ENCODE data around the gene C19orf67. TPM values are rescaled to one million over a fixed set of nuclear protein-coding genes. Genes with fewer than 3 reads are reported as not detected.

The C19orf67 gene
- total and polyA plus RNA-seq, 2 of the 13 experiments (the other 11 are each of a cell fraction or from before 2014, with no cell fraction given) = 0.11 to 0.32 TPM

- TF ChIP-seq CTCF (CRISPR knock-in tag; IDR thresholded peaks at IDR 0.05) (peak; percentile 64), MXD4 (CRISPR knock-in tag; IDR thresholded peaks at IDR 0.05) (no peak), ZBTB38 (CRISPR knock-in tag; IDR thresholded peaks at IDR 0.05) (0 out of 2 replicates have a peak, but pooled peaks have one; percentile 27), ISX (CRISPR knock-in tag; conservative IDR thresholded peaks at IDR 0.05) (no peak), ZNF784 (CRISPR knock-in tag; IDR thresholded peaks at IDR 0.05; ENCODE audit: borderline replicate concordance) (no peak), ZFP37 (CRISPR knock-in tag; IDR thresholded peaks at IDR 0.05; ENCODE audit: borderline replicate concordance) (no peak), STAG1 (CRISPR knock-in tag; IDR thresholded peaks at IDR 0.05) (peak; percentile 55), JARID2 (CRISPR knock-in tag; IDR thresholded peaks at IDR 0.05; ENCODE audit: insufficient replicate concordance) (no peak), HOMEZ (CRISPR knock-in tag; IDR thresholded peaks at IDR 0.05; ENCODE audit: low read depth) (no peak), ZNF292 (CRISPR knock-in tag; IDR thresholded peaks at IDR 0.05; ENCODE audit: borderline replicate concordance, low read depth) (no peak), SMC3 (IDR thresholded peaks at IDR 0.05; ENCODE audit: low read length) (peak; percentile 34; the same call in 1 of the 2 replicates), NAIF1 (CRISPR knock-in tag; IDR thresholded peaks at IDR 0.05; ENCODE audit: borderline replicate concordance) (no peak), ATF5 (CRISPR knock-in tag; IDR thresholded peaks at IDR 0.05; ENCODE audit: low read depth) (no peak), ZXDC (CRISPR knock-in tag; IDR thresholded peaks at IDR 0.05) (no peak), CCAR2 (optimal IDR thresholded peaks at IDR 0.05; ENCODE audit: low read depth, low read length) (no peak), EEA1 (CRISPR knock-in tag; IDR thresholded peaks at IDR 0.05; ENCODE audit: borderline replicate concordance) (no peak)
- TF ChIP-seq, protein P1, sequence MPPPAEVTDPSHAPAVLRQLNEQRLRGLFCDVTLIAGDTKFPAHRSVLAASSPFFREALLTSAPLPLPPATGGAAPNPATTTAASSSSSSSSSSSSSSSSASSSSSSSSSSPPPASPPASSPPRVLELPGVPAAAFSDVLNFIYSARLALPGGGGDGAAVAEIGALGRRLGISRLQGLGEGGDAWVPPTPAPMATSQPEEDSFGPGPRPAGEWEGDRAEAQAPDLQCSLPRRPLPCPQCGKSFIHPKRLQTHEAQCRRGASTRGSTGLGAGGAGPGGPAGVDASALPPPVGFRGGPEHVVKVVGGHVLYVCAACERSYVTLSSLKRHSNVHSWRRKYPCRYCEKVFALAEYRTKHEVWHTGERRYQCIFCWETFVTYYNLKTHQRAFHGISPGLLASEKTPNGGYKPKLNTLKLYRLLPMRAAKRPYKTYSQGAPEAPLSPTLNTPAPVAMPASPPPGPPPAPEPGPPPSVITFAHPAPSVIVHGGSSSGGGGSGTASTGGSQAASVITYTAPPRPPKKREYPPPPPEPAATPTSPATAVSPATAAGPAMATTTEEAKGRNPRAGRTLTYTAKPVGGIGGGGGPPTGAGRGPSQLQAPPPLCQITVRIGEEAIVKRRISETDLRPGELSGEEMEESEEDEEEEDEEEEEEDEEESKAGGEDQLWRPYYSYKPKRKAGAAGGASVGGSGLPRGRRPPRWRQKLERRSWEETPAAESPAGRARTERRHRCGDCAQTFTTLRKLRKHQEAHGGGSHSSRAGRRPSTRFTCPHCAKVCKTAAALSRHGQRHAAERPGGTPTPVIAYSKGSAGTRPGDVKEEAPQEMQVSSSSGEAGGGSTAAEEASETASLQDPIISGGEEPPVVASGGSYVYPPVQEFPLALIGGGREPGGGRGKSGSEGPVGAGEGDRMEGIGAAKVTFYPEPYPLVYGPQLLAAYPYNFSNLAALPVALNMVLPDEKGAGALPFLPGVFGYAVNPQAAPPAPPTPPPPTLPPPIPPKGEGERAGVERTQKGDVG (CRISPR knock-in tag; IDR thresholded peaks at IDR 0.05; ENCODE audit: borderline replicate concordance) = no peak
Observed at GRCh38 chr19:14096272-14096992, 10.8 kb upstream of the C19orf67 start (continued).
